Muscle of arm (tissue), 12 donors: ENCODE data around the gene NHERF1. TPM values are rescaled to one million over a fixed set of nuclear protein-coding genes. Genes with fewer than 3 reads are reported as not detected.

ENCODE experiments used
- DNase-seq: peaks from one replicate; pipeline ENCODE4 v3.0.0-alpha.2; 2013
- polyA plus RNA-seq, 12 donors: library from polyadenylated mRNA; unstranded; fragments of 120-200 nt; gene quantifications; one replicate each; pipeline ENCODE4 v1.2.1, GENCODE V29; 2013; ENCODE audit not compliant: insufficient read length in 12 of 12

Gene NHERF1
- polyA plus RNA-seq, 12 donors, result 5.0 to 63.4 (median 6.7) TPM; not detected in 1

GRCh38 chr17:74807441-74807840, 59.0 kb downstream of the NHERF1 start:
- no peak for DNase-seq

DNA sequence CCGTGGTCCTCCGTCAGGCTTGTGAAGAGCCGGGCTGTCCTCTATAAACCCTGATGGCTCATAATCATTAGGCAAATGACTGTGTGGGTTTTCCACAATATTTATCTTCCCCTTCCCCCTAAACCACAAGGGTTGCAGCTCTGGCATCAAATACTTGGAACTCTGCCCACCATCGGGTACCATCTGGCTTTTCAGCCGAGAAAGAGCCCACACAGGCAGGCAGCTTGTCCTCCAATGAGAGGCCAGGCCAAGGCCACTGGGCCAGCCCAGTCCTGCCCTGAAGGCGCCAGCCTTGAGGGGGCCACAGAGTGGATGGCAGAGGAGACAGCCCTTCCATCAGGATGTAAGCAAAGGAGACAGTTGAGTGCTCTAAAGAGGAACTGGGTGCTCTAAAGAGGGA, 59.5 kb downstream of the NHERF1 start:
- DNase-seq, result no peak

GRCh38 chr17:74808714-74809430, 60.4 kb downstream of the NHERF1 start:
- no peak for DNase-seq

DNA sequence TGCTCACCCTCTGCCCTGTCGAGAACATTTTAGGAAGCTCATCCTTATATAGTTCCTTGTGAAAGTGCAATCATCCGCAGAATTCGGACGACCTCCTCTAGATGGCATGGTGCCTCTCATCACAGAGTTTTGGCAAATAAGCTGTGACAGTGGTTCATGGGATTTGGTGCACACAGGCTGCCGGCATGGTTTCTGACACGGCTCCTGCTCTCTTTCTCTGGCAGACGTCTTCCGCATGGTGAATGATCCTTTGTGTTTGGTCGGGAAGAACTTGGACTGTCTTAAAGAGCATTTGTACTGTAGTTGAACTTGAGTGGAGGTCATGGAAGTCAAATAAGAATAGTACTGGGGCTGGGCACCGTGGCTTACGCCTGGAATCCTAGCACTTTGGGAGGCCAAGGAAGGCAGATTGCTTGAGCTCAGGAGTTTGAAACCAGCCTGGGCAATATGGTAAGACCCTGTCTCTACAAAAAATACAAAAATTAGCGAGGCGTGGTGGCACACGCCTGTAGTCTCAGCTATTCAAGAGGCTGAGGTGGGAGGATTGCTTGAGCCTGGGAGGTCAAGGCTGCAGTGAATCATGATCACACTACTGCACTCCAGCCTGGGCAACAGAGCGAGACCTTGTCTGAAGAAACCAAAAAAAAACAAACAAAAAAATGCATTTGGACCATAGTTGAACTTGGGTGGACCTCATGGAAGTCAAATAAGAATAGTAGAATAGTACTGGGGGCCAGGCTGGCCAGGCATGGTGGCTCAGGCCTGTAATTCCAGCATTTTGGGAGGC, 62.5 kb downstream of the NHERF1 start:
- no peak for DNase-seq

DNA sequence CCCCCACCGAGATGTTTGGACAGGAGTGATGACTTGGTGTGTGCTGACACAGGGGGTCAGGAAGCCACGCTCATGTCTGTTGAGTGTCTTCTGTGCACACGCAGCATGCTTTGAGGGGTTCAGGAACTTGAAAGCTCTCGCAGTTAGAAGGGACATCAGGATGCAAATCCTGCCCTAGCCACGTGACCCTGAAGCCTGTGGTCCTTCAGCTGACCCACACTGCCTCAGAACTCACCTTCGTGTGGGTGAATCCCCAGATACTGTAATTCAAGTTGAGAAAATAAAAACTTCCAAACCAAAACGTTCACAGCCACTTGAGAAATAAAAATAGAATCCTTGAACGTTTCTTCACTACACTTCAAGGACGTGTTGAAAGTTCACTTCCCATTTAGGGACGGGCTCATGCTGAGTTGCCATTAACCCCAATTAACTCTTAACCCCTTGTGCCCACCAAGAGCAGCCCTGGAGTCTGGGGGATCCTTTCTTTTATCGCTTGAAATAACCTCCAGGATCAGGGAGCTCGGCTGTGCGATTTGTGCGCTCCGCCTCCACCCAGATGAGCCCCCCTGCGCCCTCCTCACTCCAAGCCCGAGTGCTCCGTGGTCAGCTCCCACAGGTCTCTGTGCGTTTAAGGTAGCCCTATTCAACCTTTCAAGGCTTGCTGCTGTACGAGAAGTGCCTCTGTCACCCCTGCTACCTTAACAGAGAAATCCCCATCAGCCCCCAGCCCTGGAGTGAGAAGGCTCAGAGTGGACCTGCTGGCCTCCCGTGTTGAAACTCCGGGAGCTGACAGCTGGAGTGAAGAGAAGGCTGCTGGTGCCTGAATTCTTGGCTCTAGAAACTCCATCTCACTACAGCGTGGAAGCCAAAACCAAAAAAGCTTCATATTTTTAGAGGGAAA, 63.9 kb downstream of the NHERF1 start:
- DNase-seq, result no peak

DNA sequence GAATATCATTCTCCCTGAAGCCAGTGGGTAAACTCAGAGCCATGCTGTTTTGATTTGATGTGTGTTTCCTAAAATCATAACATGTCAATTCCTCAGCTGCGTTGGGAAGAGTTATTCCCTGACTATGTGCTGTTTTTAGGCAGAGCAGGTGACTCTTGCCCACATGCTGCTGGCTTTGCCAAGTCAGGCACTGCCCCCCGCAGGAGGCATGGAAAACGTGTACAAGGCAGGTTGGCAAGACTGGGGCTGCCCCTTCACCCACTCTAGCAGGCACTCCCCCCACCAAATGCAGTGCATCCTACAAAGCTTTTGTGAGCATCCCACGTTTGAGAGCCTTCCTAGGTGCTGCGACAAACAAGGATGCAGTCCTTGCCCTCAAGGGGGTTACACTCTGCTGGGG, 66.0 kb downstream of the NHERF1 start:
- no peak for DNase-seq

DNA sequence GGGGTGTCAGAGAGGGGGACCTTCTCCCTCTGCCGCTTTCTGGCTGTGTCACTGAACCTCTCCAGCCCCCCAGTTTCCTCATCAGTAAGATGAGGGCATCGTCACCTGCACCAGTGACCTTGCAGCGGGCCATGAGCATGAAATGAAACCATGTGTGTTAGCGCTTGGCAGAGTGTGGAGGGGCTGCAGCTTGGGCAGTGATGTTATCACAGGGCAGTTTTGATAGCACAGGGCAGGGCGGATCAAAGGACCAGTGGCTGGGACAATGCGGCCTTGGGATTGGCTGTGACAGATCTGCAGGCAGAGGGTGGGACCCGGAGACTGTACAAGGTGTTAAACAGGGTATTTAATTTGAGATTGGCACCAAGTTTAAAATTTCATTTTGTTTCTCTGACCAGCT, 66.6 kb downstream of the NHERF1 start:
- DNase-seq, result no peak

DNA sequence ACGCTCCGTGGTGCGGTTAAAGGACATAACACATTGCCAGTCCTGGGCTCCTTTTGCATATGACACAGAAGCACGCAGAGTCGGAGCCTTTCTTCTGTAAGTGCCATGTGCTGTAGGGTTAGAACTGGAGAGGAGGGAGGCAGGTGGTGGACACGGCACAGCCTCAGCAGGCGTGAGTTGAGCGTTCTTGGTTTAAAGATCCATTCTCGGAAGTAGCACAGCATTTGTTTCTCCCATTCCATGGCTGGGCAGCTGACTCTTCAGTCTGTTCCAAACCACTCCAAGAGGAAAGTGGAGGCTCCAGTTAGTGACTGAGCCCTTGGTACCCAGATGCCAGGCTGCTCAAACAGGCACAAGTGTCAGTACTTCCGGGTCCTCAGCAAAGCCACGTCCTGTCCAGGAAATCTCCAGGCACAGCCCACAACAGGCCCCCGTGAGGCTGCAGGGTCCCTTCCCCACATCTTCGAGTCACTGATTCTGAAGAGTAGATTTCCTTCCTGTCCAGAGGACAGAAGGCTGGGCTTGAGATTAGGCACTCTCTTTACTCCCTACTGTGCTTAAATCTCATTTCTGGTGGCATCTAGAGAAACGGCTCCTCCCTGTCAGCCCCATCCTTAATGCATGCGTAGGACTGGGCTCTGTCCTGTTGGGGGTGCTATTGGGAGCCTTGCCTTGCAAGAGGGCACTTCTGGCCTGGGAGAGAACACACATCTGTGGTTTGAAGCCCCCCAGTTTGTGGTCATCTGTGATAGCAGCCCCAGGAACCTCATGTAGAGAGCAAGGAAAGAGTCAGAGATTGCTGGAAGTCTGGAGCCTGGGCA, 67.3 kb downstream of the NHERF1 start:
- DNase-seq, result no peak

DNA sequence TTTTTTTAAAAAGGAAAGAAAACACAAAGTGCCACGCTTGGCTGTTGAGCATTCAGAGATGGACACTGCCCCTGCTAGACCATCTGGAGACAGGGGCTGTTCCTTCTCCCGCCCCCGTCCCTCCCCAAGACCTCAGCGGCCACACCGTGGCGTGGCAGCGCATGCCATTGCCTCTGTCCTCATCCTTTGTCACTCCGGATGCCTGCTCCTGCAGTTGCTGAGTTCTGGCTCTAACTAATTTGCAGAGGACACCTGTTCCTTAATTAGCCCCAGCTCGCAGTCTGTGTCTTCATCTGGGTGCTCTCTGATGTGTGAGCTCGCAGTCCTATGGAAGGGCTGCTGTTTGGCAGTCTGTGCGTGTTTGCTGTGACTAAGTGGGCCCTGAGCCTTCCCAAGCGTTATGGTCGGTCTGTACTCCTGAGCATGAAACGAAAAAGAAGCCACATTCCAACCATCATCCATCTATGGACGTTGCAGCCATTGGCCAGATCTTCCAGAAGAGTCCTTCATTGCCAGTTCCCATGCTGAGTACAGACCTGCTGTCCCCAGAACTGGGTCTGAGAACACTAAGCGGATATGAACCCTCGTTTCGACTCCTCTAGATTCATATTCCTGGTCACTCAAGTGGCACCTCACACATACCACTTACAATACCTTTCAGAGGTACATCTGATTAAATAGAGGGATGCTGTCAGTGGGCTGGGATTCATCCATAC, 68.6 kb downstream of the NHERF1 start:
- DNase-seq, result no peak

GRCh38 chr17:74818291-74818938, 70.0 kb downstream of the NHERF1 start:
- DNase-seq, result no peak

Other genes with a start within 250 kb of the NHERF1 start
- gene CD300LB, start 217.2 kb upstream of the NHERF1 start, polyA plus RNA-seq, result under 1 TPM in 9 of 12 donors, not detected in 3; 0.07 to 0.83 (median 0.14) TPM
- gene CD300C, start 202.5 kb upstream of the NHERF1 start, polyA plus RNA-seq, result under 1 TPM in 10 of 12 donors, not detected in 2; 0.18 to 0.76 (median 0.52) TPM
- gene CD300H, start 181.1 kb upstream of the NHERF1 start, polyA plus RNA-seq, result under 1 TPM in 2 of 12 donors, not detected in 10; 0.32 to 0.37 TPM
- not detected for gene CD300LD, start 156.3 kb upstream of the NHERF1 start, polyA plus RNA-seq
- gene CD300E, start 124.9 kb upstream of the NHERF1 start, polyA plus RNA-seq, result under 1 TPM in 10 of 12 donors, not detected in 2; 0.13 to 0.68 (median 0.30) TPM
- under 1 TPM in 8 of 12 donors, not detected in 4; 0.14 to 0.90 (median 0.24) TPM for gene CD300LF, start 35.7 kb upstream of the NHERF1 start, polyA plus RNA-seq
- gene RAB37, start 11.4 kb upstream of the NHERF1 start, polyA plus RNA-seq, result 1 to 10 TPM in 8 of 12 donors, under 1 TPM in 3, not detected in 1; 0.63 to 5.0 (median 1.3) TPM
- gene NAT9, start 27.7 kb downstream of the NHERF1 start, polyA plus RNA-seq, result 10 to 100 TPM in 11 of 12 donors, not detected in 1; 26.8 to 42.5 (median 33.6) TPM
- gene GRIN2C, start 111.3 kb downstream of the NHERF1 start, polyA plus RNA-seq, result 1 to 10 TPM in 1 of 12 donors, under 1 TPM in 9, not detected in 2; 0.48 to 1.1 (median 0.87) TPM
- 1 to 10 TPM in 10 of 12 donors, not detected in 2; 1.8 to 6.1 (median 2.6) TPM for gene FDXR, start 124.4 kb downstream of the NHERF1 start, polyA plus RNA-seq
- gene FADS6, start 145.0 kb downstream of the NHERF1 start, polyA plus RNA-seq, result 1 to 10 TPM in 2 of 12 donors, under 1 TPM in 3, not detected in 7; 0.07 to 2.7 (median 0.37) TPM
- 1 to 10 TPM in 1 of 12 donors, under 1 TPM in 3, not detected in 8; 0.04 to 2.3 (median 0.54) TPM for gene USH1G, start 174.6 kb downstream of the NHERF1 start, polyA plus RNA-seq
- under 1 TPM in 1 of 12 donors, not detected in 11; 0.15 TPM for gene OTOP2, start 175.6 kb downstream of the NHERF1 start, polyA plus RNA-seq
- gene OTOP3, start 187.3 kb downstream of the NHERF1 start, polyA plus RNA-seq, result not detected
- gene HID1, start 224.1 kb downstream of the NHERF1 start, polyA plus RNA-seq, result 10 to 100 TPM in 3 of 12 donors, 1 to 10 TPM in 8, not detected in 1; 4.1 to 16.4 (median 7.0) TPM
- gene CDR2L, start 239.0 kb downstream of the NHERF1 start, polyA plus RNA-seq, result 10 to 100 TPM in 2 of 12 donors, 1 to 10 TPM in 9, not detected in 1; 4.5 to 12.6 (median 7.0) TPM